GM11168 (cell line): ENCODE measurements around the gene SAMD14.

Experiments used
- in situ Hi-C: fragments of 300-500 bp; cut with MboI; formaldehyde crosslinking; loops from one replicate; pipeline ENCODE4 v1.12.0; 2022; ENCODE audit warnings: low sequenced_read_pairs; ENCODE audit not compliant: unreplicated experiment

SAMD14 gene

DNA sequence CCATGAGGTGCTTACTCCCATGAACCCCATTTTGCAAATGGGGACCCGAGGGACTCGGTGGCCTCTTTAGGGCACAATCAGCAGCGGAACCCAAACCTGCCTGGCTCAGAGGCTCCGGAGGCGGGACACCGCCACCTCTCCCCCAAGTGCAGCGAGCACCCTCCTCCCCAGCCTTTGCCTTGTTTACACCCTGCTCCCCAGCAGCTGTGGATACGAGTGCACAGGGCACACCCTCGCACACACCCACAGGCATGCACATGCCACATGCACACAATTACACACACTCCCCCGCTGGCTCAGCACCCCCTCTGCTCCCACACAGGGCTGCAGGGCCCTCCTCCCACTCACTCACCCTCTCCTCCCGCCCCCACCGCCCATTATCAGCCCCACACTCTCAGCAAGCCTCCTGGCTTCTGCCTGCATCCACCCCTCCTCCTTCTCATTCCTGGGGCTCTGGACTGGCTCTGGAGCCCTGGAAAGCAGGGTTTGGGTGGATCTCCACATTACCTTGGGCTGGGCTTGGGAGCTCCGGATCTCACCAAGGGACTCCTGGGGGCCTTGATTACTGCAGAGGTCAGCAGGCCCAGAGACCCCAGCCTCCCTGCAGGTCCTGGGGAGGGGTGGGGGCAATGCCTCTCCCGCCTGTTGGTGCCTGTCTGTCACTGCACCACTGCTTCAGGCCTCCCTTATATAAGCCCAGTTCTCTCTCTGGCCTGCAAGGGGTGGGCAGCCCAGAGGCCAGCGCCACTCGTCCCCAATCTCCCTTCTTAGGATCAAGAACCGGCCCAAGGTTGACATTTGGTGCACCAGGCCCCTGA lies 28.4 kb downstream of the SAMD14 start:
- in situ Hi-C loops: no loop called here

DNA sequence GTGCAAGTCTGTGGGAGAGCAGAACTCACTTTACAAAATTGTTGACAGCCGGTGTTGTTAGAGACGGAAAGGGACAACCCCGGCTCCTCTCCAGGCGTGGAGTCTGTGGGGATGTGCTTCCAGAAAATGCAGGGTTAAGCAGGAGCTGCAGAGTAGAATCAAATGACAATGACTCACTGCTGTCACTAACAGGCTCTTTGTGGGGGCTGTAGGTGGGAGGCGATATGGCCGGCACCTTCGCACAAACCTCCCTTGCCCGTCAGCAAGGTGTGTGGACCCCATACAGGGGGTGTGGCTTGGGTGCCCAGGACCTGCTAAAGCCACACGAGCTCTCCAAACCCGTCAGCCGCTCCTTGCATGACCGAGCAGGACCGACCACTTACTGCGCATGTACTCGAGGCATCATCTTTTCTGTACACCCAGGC lies 29.0 kb downstream of the SAMD14 start:
- in situ Hi-C loops: no loop called here

DNA sequence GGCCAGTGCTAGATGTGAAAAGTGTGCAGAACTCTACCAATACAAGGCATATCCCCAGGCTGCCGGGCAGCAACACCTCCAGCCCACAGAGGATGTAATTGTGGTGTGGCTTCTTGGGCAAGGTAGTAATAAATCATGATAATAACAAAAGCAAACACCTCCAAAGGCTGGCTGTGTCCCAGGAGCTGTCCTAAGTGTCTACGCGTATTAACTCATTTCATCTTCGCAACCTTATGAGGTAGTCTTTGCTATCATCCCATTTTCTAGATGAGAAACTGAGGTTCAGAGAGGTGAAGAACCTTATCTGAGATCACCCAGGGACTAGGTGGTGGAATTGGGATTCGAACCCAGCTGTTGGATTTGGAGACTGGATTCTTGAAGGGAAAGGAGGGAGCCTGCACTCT lies 29.5 kb downstream of the SAMD14 start:
- in situ Hi-C loops: no loop called here

DNA sequence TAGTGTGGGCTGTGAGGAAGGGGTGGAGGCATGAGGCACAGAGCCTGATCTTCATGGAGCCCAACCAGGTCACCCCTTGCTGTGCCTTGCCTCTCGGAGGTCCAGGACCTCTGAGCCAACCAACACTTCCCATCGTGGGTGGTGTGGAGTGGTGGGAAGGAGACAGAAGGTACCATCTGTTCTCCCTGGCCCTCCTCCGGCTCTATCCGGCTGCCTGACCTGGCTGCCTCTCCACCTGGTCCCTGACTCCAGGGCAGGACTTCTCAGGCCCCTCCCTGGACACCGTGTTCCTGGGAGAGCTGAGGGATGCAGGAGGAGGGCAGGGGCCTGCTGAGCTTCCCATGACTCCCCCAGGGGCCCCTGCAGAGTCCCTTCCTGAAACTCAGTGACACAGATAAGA lies 31.0 kb downstream of the SAMD14 start:
- in situ Hi-C loops: no loop called here

DNA sequence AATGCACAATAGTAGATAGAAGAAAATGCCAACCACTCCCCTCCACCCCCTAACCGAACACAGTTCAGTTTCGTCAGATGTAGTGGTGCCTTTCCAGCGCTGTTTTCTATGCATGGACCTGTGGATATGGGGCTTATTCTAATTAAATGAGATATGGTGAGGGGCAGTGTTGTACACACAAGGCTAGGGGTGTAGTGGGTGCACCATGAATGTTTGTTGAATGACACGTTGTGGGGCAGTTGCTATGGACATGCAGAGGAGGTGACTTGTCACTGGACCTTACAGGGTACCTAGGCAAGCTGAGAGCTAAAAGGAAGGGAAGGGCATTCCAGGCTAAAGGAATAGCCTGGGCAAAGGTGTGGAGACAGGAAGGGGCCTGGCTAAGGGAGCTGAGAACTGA lies 31.4 kb downstream of the SAMD14 start:
- in situ Hi-C loops: no loop called here

DNA sequence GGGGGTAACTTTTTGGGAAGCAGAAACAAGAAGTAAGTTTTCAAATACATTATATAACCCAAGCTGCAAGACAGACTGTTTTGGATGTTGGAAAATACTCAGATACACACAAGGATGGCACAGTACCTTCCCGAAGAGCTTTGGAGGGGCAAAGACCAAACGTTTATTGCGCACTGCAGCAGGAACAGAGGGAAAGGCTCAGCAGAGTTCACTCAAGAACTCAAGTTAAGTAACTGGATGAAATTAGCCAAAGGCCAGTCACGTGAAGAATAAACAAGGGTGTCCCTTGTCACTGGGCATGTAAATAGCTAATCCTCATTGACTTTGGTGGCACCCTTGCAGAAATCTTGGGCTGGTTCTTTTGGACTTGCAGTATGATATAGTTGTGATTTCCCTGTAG lies 32.0 kb downstream of the SAMD14 start:
- in situ Hi-C loops: no loop called here

DNA sequence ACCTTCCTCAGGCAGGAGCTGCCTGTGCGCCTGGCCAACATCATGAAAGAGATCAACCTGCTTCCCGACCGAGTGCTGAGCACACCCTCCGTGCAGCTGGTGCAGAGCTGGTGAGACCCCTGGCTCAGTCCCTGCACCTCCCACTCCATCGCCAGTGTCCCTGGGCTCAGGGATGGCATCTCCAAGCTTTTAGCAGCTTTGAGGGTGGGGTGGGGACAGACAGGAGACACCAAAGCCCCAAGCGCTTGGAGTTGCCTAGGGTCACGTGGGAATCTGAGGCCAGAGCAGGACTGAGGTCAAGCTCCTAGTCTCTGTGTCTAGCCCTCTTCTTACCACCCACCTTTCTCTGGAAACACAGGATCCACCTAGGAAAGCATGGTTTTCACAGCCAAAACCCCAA lies 32.5 kb downstream of the SAMD14 start:
- in situ Hi-C loops: no loop called here

DNA sequence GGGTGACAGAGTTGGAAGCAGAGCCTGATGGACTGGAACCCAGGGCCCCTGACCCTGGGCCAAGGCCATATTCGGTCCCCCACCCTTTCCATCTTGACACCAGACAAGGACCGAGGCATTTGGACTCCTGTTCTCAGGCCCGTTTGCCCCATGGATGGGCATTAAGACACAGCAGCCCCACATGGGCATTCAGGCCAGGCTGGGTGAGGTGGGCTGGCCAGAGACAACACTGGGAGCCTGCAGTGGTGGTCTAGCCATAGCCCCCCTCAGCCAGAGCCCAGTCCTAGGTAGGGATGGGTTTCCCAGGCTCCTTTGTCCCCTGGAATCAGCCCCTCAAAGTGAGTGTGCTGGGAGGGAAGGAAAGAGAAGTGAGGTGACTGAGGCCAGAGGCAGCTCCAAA lies 33.2 kb downstream of the SAMD14 start:
- in situ Hi-C loops: no loop called here

DNA sequence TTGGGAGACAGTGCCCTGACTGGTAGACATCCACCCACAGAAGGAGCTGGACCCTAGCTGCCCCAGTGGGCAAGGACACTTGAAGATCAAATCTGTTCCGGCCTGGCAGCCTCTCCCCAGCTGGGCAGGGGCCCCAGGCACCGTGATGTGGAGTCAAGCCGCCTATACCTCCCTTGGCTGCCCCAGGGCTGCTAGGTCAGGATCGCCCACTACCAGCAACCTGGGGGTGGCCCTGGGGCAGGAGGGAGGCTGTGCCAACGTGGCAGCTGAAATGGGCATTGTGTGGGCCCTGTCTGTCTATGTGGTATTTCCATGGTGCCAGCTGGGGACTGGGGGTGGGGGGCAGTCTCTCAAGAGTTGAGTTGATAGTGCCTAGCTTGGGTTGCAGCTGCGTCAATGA lies 33.9 kb downstream of the SAMD14 start:
- in situ Hi-C loops: no loop called here

DNA sequence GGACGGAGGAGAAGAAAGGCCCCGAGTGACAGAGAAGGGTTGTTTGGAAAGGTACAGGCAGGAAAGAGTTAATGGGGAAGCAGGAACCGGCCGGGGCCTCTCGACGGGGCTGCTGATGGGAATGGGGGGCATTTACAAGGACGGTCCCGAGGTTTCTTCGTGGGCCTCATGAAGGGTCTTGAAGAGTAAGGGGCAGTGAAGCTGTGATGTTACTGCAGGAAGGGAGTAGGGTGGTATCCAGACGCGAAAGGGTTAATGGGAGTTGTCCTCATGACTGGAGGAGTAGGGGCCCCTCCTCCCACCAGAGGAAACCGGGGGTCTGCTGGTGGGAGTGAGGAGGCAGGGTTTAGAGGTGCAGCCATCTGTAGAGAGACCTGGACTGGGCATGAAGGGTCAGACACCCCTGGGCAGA lies 34.3 kb downstream of the SAMD14 start:
- in situ Hi-C loops: no loop called here

DNA sequence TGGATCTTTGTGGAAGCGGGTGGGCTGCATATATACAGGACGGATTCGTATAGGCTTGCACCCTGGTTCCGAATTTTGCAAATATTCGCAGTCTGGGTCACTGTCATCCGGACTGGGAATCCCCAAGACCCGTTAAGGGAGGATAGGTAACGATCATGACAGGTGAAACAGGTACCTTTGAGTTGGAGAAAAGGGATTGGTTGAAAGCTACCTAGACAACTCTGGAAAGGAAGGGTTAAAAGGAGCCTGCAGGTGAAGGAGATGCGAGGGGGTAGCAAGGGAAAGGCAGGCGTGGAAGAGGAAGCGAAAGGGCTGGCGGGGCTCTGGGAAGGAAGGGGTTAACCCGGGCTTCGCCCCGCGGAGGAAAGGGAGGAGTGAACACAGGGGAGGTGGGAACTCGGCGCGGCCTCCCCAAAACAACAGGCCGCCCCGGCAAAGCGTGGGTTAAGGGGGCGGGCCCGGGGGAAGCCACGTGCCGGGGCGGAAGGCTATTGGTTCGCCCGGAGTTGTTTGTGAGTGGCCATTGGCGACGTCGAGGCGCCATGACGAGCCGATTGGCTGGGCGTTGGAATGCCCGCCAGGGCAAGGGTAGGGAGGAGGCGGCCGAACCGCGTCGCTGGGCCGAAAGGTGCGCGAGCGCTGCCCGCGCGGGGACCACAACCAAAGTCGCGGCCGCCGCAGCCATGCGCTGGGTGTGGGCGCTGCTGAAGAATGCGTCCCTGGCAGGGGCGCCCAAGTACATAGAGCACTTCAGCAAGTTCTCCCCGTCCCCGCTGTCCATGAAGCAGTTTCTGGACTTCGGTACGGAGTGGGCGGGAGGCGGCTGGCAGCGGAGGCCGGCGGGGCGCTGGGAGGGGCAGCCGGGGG lies 35.0 kb downstream of the SAMD14 start, which contains the start of gene PDK2:
TSS of gene PDK2 (plus strand) at position 599 of the 867 bp plus-strand sequence. CDS start at position 684, 85 bp downstream.
- in situ Hi-C loops: loop anchor here (5.0 kb wide), 1 partner anchor 58 kb away; no protein-coding TSS in a partner anchor

DNA sequence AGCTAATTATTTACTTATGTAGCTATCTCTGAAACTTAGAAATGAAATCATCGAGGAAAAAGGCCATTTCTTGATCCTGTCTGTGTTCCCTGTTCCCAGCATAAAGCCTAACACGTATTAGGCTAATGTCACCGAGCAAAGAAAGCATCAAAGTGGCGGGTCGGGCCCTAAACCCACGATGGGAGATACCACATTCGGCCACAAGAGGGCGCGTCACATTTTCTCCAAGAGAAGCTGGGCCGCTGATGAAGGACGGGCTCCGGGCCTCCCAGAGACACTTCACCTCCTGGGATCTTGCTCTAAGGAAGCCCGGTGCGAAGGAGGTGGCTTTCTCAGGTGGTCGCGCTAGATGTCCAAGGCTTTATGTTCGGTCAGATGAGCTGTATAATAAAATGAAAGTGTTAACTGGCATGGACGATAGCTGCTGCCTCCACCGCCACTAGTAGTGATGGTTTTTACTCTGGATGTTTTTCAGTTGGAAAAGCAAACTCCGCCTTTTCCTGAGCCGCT lies 35.7 kb downstream of the SAMD14 start:
- in situ Hi-C loops: loop anchor here (5.0 kb wide), 1 partner anchor 57 kb away; no protein-coding TSS in a partner anchor

DNA sequence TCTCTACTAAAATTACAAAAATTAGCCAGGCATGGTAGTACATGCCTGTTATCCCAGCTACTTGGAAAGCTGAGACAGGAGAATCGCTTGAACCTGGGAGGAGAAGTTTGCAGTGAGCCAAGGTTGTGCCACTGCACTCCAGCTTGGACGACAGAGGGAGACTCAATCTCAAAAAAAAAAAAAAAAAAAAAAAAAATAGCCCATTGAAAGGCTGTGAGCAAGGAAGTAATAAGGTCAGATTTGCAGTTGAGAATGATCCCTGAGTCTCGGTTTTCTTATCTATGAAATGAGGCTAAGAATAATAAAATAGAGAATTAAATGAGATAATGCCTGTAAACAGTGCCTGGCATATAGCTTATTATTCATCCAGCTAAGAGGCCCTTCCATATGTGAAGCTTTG lies 36.2 kb downstream of the SAMD14 start:
- in situ Hi-C loops: loop anchor here (5.0 kb wide), 1 partner anchor 57 kb away; no protein-coding TSS in a partner anchor

DNA sequence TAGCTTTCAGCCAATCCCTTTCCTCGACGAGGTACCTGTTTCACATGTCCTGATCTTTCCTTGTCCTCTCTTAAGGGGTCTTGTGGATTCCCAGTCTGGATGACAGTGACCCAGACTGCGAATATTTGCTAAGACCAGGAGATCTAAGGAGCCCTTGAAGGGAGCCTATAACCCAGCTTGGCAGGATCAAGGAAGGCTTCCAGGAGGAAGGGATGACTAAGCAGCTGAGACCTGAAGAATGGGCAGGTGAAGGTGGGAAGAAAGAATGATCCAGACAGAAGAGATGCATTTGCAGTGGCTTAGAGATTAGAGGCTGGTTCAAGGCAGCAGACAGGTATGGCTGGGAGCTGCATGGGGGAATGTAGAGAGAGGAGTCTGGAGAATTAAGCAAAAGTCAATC lies 36.7 kb downstream of the SAMD14 start:
- in situ Hi-C loops: loop anchor here (5.0 kb wide), 1 partner anchor 56 kb away; no protein-coding TSS in a partner anchor

DNA sequence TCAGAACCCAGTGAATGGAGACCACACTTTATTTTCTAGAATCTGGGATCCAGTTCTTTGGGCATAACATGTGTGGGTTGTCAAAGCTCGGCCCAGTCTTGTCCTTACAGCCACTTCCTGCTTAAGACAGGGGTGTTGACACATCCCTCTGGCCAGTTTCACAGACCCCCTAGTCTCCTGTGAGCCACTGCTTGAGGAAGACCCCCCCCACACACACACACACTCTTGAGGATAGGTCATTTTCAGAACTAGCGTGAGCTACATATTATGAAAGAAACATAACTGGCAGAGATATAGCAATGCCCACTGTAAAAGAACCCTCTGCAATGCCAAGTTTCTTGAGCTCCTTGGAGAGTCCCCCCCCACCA lies 38.1 kb downstream of the SAMD14 start:
- in situ Hi-C loops: loop anchor here (5.0 kb wide), 1 partner anchor 55 kb away; no protein-coding TSS in a partner anchor

DNA sequence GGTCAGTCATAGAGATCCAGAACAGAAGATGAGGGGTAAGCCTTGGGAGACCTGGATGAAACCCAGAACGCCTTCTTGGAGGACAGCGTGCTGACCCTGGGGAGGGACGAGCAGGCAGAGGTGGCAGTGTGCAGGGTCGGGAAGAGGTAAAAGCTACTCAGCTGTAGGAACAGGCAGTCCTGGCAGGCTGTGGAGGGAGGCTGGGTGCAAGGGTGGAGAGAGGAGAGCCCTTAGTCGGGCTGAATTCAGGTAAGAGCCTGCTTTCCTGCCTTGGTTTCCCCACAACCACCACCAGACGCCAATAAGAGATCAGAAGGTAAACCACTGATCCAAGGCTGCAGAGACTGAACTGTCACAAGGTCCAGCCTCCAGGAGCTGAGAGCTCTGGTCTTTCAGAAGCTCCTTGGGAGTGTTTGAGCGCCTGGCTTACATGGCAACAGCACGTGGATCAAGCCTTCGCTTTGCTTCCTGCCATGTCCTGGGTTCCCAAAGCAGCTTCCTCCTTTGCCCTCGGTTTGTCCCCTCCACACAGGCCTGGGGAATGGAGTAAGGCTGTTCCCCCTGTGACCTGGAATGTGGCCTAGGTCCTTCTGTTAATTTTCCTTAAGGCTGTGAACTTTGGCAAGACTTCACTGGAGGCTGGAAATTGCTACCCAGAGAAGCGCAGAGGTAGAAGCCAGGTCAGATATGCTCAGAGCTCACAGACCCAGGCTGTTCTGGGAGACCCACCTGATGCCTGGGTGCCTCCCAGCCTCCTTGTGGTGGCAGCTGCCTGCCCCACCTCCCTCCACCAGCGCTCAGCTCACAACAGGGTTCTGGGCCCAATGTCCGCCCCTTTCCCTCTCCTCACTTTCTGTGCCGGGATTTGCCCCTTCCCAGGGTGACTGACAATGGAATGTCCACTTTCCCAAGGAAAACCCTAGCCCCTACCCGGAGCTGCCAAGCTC lies 38.7 kb downstream of the SAMD14 start:
- in situ Hi-C loops: loop anchor here (5.0 kb wide), 1 partner anchor 54 kb away; no protein-coding TSS in a partner anchor

DNA sequence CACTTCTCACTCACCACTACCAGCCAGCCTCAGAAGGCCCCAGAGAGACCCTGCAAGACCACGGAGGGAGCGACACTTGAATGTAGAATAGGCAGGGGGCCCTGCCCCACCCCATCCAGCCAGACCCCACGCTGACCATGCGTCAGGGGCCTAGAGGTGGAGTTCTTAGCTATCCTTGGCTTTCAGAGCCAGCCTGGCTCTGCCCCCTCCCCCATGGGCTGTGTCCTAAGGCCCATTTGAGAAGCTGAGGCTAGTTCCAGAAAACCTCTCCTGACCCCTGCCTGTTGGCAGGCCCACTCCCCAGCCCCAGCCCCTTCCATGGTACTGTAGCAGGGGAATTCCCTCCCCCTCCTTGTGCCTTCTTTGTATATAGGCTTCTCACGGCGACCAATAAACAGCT lies 39.9 kb downstream of the SAMD14 start:
- in situ Hi-C loops: loop anchor here (5.0 kb wide), 1 partner anchor 53 kb away; no protein-coding TSS in a partner anchor

DNA sequence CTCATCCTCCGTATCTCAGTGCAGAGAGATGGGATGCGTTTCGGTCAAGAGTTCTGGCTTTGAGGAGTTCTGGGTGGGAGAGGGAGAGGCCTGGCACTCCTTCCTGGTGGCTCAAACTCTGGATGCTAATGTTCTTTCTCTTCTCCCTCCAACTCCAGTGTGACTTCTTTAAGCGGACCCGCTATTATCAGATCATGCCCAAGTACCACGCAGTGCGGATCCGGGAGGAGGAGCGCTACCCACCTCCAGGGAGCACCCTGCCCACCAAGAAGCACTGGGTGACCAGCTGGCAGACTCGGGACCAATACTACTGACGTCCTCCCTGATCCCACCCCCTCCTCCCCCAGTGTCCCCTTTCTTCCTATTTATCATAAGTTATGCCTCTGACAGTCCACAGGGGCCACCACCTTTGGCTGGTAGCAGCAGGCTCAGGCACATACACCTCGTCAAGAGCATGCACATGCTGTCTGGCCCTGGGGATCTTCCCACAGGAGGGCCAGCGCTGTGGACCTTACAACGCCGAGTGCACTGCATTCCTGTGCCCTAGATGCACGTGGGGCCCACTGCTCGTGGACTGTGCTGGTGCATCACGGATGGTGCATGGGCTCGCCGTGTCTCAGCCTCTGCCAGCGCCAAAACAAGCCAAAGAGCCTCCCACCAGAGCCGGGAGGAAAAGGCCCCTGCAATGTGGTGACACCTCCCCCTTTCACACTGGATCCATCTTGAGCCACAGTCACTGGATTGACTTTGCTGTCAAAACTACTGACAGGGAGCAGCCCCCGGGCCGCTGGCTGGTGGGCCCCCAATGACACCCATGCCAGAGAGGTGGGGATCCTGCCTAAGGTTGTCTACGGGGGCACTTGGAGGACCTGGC lies 40.8 kb downstream of the SAMD14 start:
- in situ Hi-C loops: no loop called here
